ENCODE data around the gene KLHDC8B.
"Not testable (repeated sequence)": the region's sequence is repeated elsewhere in the genome, so short reads cannot be mapped to it uniquely, and the experiment has no call there.

KLHDC8B gene

DNA sequence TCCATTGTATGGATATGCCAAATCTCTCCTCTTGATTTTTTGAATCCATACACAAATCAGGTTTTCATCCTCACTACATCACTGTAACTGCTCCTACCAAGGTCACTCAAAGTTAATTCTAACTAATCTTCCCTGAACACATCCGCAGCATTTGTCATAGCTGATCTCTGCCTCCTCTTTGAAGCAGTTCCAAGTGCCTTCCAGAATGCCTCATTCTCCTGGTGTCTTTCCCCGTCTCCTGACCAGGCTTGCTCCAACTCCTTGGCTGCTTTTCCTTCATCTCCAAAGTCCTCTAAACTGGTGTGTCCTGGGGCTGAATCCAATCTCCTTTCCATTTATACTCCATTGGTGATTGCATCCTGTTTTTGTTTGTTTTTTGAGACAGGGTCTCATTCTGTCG lies 26.8 kb downstream of the KLHDC8B start:
- DNase-seq = no peak

DNA sequence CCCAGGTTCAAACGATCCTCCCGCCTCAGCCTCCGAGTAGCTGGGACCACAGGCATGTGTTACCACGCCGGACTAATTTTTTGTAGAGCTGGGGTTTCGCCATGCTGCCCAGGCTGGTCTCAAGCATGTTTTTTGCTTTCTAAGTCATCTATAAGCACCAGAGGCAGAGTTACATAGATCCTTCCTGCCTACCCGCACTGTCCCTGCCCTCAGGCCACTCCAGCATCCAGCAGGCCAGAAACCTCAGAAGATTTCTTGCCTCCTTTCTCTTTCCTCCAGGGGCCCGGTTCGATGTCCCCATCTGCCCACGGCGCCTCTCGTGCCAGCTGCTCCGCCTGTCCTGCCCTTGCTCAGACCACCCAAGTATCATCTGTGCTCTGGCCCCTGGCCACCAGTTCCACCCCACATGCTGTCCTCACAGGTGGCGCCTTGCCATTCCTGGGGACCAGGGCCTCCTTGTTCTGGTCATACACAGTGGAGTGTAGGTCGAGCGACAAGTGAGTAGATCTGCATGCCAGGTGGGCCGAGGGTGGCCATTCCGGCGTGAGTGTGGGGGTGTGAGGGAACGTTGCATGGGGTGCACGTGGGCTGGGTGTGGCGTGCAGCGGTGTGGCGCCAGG lies 27.3 kb downstream of the KLHDC8B start:
- DNase-seq = no peak

DNA sequence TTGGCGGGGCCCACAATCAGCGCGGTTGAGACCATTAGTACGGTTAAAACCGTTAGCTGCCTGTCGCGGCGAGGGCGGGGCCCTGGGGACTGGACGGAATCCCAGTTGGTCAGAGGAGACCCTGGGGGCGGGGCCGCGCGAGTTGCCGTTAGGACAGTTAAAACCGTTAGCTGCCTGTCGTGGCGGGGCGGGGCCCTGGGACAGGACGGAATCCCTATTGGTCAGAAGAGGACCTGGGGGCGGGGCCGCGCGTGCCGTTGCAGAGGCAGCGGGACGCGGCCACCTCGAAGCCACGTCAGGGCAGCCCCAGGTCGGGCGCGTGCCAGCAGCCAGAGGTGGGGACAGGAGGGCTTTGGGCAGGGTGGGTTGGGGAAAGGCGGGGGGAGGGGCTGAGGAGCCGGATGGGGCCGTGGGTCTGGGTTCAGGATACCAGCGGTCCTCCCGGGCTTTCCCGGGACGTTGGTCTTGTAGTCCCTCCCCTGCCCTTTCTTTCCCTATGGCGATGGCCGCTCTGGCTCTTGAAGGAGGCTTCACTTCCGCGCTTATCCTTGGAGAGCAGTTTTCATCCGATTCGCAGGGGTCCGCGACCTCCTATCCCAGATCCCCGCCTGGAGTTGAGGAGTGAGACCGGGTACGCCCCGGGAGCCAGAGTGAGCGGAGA lies 28.0 kb downstream of the KLHDC8B start:
- no peak for DNase-seq

DNA sequence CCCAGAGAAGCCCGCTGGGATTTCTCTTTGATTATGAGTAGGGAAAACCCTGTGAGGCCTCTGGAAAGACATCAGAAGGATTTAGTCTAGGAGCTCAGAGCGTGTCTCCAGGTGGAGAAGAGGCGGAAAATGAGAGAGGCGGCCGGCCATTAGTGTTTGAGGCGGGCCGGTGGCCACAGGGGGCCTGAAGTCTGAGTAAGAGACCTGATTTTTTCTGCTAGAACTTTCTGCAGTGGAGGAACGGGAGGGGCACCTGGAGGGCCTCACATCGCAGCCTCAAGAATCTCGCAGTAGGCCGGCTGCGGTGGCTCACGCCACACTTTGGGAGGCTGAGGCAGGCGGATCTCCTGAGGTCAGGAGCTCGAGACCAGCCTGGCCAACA lies 28.5 kb downstream of the KLHDC8B start:
- no peak for DNase-seq

DNA sequence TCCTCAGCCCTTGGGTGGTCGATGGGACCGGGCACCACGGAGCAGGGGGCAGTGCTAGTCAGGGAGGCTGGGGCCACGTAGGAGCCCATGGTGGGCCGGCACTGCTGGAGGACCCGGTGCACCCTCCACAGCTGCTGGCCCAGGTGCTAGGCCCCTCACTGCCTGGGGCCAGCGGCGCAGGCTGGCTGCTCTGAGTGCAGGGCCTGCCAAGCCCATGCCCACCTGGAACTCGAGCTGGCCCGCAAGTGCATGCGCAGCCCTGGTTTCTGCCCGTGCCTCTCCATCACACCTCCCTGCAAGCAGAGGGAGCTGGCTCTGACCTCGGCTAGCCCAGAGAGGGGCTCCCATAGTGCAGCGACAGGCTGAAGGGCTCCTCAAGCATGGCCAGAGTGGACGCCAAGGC lies 42.1 kb downstream of the KLHDC8B start:
- DNase-seq = no peak

DNA sequence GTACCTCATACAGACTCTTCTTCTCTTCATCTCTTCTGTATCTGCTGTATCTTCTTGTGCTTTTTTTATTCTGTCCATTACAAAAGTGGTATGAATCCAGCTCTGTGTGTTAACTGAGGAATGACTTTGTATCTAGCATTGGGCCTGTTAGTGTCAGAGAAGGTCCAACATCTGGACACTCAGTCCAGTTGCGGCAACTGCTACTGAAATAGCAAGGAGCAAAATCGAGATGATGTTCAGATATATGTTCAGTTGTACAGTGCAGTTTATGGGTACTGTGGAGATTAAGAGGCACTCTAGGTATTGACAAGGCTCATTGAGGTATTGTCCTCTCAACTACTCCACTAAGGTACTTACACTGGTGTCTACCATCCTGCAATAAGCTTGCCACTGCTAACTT lies 42.6 kb downstream of the KLHDC8B start:
- DNase-seq = no peak

DNA sequence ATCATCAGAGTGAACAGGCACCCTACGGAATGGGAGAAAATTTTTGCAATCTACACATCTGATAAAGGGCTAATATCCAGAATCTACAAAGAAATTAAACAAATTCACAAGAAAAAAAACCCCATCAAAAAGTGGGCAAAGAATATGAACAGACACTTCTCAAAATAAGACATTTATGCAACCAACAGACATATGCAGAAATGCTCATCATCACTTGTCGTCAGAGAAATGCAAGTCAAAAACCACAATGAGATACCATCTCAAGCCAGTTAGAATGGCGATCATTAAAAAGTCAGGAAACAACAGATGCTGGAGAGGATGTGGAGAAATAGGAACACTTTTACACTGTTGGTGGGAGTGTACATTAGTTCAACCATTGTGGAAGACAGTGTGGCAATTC lies 45.3 kb downstream of the KLHDC8B start:
- DNase-seq = not testable (repeated sequence)

DNA sequence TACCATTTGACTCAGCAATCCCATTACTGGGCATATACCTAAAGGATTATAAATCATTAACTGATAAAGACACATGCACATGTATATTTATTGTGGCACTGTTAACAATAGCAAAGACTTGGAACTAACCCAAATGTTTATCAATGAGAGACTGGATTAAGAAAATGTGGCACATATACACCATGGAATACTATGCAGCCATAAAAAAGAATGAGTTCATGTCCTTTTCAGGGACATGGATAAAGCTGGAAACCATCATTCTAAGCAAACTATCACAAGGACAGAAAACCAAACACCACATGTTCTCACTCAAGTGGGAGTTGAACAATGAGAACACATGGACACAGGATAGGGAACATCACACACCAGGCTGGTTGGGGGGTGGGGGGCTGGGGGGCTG lies 45.7 kb downstream of the KLHDC8B start:
- not testable (repeated sequence) for DNase-seq

DNA sequence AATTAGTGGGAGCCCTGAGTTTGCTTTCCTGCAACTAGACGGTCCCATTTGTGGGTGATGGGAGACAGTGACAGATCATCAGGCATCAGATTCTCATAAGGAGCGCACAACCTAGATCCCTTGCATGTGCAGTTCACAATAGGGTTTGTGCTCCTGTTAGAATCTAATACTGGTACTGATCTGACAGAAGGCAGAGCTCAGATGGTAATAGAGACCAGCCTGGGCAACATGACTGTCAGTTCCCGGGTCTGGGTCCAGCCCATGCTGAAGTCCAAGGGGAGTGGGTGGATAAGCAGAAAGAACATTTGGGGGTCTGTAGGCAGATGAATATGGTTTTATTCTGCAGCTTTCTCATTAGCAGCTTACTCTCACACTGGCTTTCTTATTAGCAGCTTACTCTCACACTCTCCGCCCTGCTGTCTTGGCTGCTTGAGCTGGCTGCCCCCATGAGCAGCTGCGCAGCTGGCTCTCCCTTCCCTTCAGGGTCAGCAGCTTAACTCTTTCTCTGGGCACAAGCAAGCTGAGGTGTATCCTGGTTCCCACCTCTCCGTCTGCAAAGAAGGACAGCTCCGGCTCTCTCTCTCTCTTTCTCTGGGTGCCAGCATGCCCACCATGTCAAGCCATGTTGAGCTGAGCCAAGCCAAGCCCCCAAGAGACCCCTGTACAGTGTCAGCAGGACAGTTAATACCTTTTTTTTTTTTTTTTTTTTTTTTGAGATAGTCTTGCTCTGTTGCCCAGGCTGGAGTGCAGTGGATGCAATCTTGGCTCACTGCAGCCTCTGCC lies 46.5 kb downstream of the KLHDC8B start:
- DNase-seq = no peak

DNA sequence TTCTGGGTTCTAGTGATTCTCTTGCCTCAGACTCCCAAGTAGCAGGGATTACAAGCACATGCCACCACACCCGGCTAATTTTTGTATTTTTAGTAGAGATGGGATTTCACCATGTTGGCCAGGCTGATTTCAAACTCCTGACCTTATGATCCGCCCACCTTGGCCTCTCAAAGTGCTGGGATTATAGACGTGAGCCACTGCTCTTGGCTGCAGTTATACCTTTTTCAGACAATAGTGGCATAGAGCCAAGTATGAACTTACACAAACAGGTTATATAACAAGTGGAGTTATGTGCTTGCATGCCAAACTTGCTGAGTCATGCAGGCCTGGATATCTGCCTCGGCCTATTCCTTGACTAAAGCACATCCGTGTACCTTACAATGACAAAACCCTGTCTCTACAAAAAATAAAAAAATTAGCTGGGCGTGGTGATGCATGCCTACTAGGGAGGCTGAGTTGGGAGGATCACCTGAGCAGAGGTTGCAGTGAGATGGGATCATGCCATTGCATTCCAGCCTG lies 47.1 kb downstream of the KLHDC8B start:
- DNase-seq = not testable (repeated sequence)

DNA sequence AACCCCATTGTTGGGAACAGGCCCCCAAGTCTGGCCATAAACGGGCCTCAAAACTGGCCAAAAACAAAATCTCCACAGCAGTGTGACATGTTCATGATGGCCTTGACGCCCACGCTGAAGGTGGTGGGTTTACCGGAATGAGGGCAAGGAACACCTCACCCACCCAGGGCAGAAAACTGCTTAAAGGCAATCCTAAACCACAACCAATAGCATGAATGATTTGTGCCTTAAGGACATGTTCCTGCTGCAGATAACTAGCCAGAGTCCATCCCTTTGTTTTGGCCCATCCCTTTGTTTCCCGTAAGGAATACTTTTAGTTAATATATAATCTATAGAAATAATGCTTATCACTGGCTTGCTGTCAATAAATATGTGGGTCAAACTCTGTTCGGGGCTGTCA lies 47.7 kb downstream of the KLHDC8B start:
- DNase-seq = no peak

DNA sequence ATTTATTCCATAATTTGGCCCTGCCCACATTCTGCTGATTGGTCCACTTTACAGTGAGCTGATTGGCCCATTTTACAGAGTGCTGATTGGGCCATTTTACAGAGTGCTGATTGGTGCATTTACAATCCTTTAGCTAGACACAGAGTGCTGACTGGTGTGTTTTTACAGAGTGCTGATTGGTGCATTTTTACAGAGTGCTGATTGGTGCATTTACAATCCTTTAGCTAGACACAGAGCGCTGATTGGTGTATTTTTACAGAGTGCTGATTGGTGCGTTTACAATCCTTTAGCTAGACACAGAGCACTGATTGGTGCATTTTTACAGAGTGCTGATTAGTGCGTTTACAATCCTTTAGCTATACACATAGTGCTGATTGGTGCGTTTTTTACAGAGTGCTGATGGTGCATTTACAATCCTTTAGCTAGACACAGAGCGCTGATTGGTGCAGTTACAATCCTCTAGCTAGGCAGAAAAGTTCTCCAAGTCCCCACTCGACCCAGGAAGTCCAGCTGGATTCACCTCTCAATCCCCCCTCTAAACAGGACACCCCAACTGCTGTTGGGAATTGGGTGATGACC lies 49.7 kb downstream of the KLHDC8B start:
- DNase-seq = not testable (repeated sequence)

DNA sequence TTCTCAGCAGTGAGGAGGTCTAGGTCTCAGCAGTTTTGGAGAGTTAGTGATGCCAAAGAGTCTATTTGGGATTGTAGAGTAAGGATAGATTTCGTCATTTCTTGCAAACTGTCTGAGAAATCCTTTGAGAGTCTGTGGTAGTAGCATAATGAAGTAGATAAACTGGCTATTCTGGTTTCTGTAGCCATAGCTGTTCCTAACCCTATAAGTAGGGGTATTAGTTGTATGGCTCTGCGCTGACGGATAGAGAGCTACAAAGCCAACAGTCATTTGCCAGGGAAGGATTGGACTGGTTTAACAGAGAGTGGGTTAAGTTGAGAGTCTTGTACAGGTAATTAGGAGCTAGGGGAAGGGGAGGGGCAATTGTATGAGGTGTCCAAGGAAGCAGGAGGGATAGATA lies 50.6 kb downstream of the KLHDC8B start:
- no peak for DNase-seq

Measured in NCI-H1436 treated with DMSO at 0.1 percent for 48 hours (cell line).